HepG2 (cell line): ENCODE results near the gene KRT34. TPM values are rescaled to one million over a fixed set of nuclear protein-coding genes. Genes with fewer than 3 reads are reported as not detected.

Experiments used
- AKAP8 ChIP-seq: sonication (generic); formaldehyde crosslinking; IDR thresholded peaks from 2 replicates; pipeline ENCODE4 v1.5.1; 2020; ENCODE audit warnings: mild to moderate bottlenecking, missing genetic modification reagents
- CCDC6 ChIP-seq: sonication (generic); formaldehyde crosslinking; IDR thresholded peaks from 2 replicates; pipeline ENCODE4 v1.8.1; 2022; ENCODE audit warnings: mild to moderate bottlenecking, missing genetic modification reagents, moderate library complexity
- CHCHD3 ChIP-seq: sonication (generic); formaldehyde crosslinking; IDR thresholded peaks from 2 replicates; pipeline ENCODE4 v1.8.0; 2022; ENCODE audit warnings: mild to moderate bottlenecking, missing genetic modification reagents, moderate library complexity
- CTCF ChIP-seq: sonication (generic); formaldehyde crosslinking; IDR thresholded peaks from 2 replicates; pipeline ENCODE4 v1.5.0; 2020; ENCODE audit warnings: mild to moderate bottlenecking, missing genetic modification reagents, moderate library complexity
- ETV5 ChIP-seq: IDR thresholded peaks from 2 replicates; pipeline ENCODE4 v1.6.1; 2018; ENCODE audit warnings: missing biosample characterization, missing genetic modification reagents, inconsistent platforms, borderline replicate concordance
- FLYWCH1 ChIP-seq: sonication (generic); formaldehyde crosslinking; IDR thresholded peaks from 2 replicates; pipeline ENCODE4 v1.8.1; 2023; ENCODE audit warnings: mild to moderate bottlenecking, missing genetic modification reagents
- GABPB1 ChIP-seq: IDR thresholded peaks from 2 replicates; pipeline ENCODE4 v1.6.1; 2016; ENCODE audit warnings: mild to moderate bottlenecking, missing genetic modification reagents, moderate library complexity, missing compliant biosample characterization
- HMGA1 ChIP-seq: sonication (generic); formaldehyde crosslinking; conservative IDR thresholded peaks from 2 replicates; pipeline ENCODE4 v1.4.0; 2020; ENCODE audit warnings: missing genetic modification reagents
- HNRNPH1 ChIP-seq: fragments of 200-400 bp; formaldehyde crosslinking; optimal IDR thresholded peaks from 2 replicates; pipeline ENCODE3; 2017; ENCODE audit warnings: mild to moderate bottlenecking, low read depth, low read length
- PCBP2 ChIP-seq: fragments of 200-400 bp; formaldehyde crosslinking; optimal IDR thresholded peaks from 2 replicates; pipeline ENCODE3; 2018; ENCODE audit warnings: low read length, low read depth; ENCODE audit not compliant: poor library complexity, severe bottlenecking
- RELA ChIP-seq: sonication (generic); formaldehyde crosslinking; IDR thresholded peaks from 2 replicates; pipeline ENCODE4 v1.4.0; 2020; ENCODE audit warnings: missing genetic modification reagents
- TEAD2 ChIP-seq: sonication (generic); formaldehyde crosslinking; IDR thresholded peaks from 2 replicates; pipeline ENCODE4 v1.9.0; 2021; ENCODE audit warnings: missing genetic modification reagents
- ZNF235 ChIP-seq: sonication (generic); formaldehyde crosslinking; IDR thresholded peaks from 2 replicates; pipeline ENCODE4 v1.8.1; 2023; ENCODE audit warnings: mild to moderate bottlenecking, missing genetic modification reagents, borderline replicate concordance
- ZNF329 ChIP-seq: sonication (generic); formaldehyde crosslinking; IDR thresholded peaks from 2 replicates; pipeline ENCODE4 v1.9.0; 2021; ENCODE audit warnings: low read depth, mild to moderate bottlenecking, missing genetic modification reagents
- ZNF337 ChIP-seq: sonication (generic); formaldehyde crosslinking; IDR thresholded peaks from 2 replicates; pipeline ENCODE4 v1.5.1; 2020; ENCODE audit warnings: missing genetic modification reagents, low read depth, mild to moderate bottlenecking, borderline replicate concordance
- ZNF350 ChIP-seq: sonication (generic); formaldehyde crosslinking; IDR thresholded peaks from 2 replicates; pipeline ENCODE4 v1.4.0; 2020; ENCODE audit warnings: mild to moderate bottlenecking, low read depth, missing genetic modification reagents, borderline replicate concordance
- ZNF660 ChIP-seq: sonication (generic); formaldehyde crosslinking; IDR thresholded peaks from 2 replicates; pipeline ENCODE4 v1.5.1; 2020; ENCODE audit warnings: mild to moderate bottlenecking, low read depth, missing genetic modification reagents, borderline replicate concordance
- ZNF670 ChIP-seq: sonication (generic); formaldehyde crosslinking; IDR thresholded peaks from 2 replicates; pipeline ENCODE4 v1.8.0; 2022; ENCODE audit warnings: mild to moderate bottlenecking, missing genetic modification reagents, borderline replicate concordance
- ZNF746 ChIP-seq: sonication (generic); formaldehyde crosslinking; IDR thresholded peaks from 2 replicates; pipeline ENCODE4 v1.8.0; 2022; ENCODE audit warnings: mild to moderate bottlenecking, missing genetic modification reagents
- ZNF879 ChIP-seq: sonication (generic); formaldehyde crosslinking; IDR thresholded peaks from 2 replicates; pipeline ENCODE4 v1.8.1; 2023; ENCODE audit warnings: missing genetic modification reagents
- polyA plus RNA-seq, 8 experiments: library from polyadenylated mRNA; depleted of rRNA in 3 of 8; stranded (reverse) in 7 of 8; unstranded in 1 of 8; fragments of >200 nt; fragmentation: Illumina TruSeq in 4 of 8; extraction: Trizol in 4 of 8; gene quantifications; 2 replicates each; pipeline versions ENCODE4 v1.2.1 to v1.2.3, GENCODE V29; 2011 to 2016; ENCODE audit warnings: low read depth in 4 of 8, missing spikeins in 1 of 8, mixed read lengths in 1 of 8; ENCODE audit not compliant: insufficient read depth in 1 of 8
- total RNA-seq, 5 experiments: library from RNA; depleted of rRNA; stranded (reverse); fragments of >200 nt; fragmentation: Illumina TruSeq; extraction: Trizol; gene quantifications; 2 replicates each; pipeline ENCODE4 v1.2.3, GENCODE V29; 2016; ENCODE audit warnings: low read depth in 1 of 5
- TF ChIP-seq, protein P1 (sequence below): IDR thresholded peaks from 2 replicates; pipeline ENCODE4 v1.6.1; 2018; ENCODE audit warnings: missing genetic modification reagents
- TF ChIP-seq, protein P2 (sequence below): IDR thresholded peaks from 2 replicates; pipeline ENCODE4 v1.6.1; 2016; ENCODE audit warnings: missing biosample characterization, missing genetic modification reagents, low read depth
- TF ChIP-seq, protein P3 (sequence below): IDR thresholded peaks from 2 replicates; pipeline ENCODE4 v1.6.1; 2012; ENCODE audit warnings: low read depth, low read length, improper control_type of control experiment
- TF ChIP-seq, protein P4 (sequence below): IDR thresholded peaks from 2 replicates; pipeline ENCODE4 v1.6.1; 2016; ENCODE audit warnings: missing compliant biosample characterization, missing genetic modification reagents, borderline replicate concordance

Gene KRT34
- total and polyA plus RNA-seq, 2 of the 13 experiments (the other 11 are each of a cell fraction or from before 2014, with no cell fraction given) = not detected

- no peak for TF ChIP-seq ZNF329 (CRISPR knock-in tag)
- no peak for TF ChIP-seq TEAD2 (CRISPR knock-in tag)
- TF ChIP-seq CTCF (CRISPR knock-in tag) = no peak
- TF ChIP-seq ZNF337 (CRISPR knock-in tag) = no peak
- no peak for TF ChIP-seq ZNF660
- TF ChIP-seq CCDC6 (CRISPR knock-in tag) = no peak
- no peak for TF ChIP-seq RELA
- TF ChIP-seq ZNF350 (CRISPR knock-in tag) = no peak; the same call in 1 of the 2 replicates
- no peak for TF ChIP-seq ZNF879 (CRISPR knock-in tag)
- no peak for TF ChIP-seq HMGA1 (CRISPR knock-in tag)
- TF ChIP-seq, protein P1, sequence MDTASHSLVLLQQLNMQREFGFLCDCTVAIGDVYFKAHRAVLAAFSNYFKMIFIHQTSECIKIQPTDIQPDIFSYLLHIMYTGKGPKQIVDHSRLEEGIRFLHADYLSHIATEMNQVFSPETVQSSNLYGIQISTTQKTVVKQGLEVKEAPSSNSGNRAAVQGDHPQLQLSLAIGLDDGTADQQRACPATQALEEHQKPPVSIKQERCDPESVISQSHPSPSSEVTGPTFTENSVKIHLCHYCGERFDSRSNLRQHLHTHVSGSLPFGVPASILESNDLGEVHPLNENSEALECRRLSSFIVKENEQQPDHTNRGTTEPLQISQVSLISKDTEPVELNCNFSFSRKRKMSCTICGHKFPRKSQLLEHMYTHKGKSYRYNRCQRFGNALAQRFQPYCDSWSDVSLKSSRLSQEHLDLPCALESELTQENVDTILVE (CRISPR knock-in tag) = peak; percentile 54; the same call in 1 of the 2 replicates
- TF ChIP-seq CHCHD3 = no peak
- no peak for TF ChIP-seq ZNF235
- no peak for TF ChIP-seq AKAP8 (CRISPR knock-in tag)
- TF ChIP-seq, protein P2, sequence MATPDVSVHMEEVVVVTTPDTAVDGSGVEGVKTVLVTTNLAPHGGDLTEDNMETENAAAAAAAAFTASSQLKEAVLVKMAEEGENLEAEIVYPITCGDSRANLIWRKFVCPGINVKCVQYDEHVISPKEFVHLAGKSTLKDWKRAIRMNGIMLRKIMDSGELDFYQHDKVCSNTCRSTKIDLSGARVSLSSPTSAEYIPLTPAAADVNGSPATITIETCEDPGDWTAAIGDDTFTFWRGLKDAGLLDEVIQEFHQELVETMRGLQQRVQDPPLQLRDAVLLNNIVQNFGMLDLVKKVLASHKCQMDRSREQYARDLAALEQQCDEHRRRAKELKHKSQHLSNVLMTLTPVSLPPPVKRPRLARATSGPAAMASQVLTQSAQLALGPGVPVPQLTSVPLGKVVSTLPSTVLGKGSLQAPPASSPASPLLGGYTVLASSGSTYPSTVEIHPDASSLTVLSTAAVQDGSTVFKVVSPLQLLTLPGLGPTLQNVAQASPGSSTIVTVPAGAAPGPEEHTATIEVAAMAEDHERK = no peak
- TF ChIP-seq, protein P3, sequence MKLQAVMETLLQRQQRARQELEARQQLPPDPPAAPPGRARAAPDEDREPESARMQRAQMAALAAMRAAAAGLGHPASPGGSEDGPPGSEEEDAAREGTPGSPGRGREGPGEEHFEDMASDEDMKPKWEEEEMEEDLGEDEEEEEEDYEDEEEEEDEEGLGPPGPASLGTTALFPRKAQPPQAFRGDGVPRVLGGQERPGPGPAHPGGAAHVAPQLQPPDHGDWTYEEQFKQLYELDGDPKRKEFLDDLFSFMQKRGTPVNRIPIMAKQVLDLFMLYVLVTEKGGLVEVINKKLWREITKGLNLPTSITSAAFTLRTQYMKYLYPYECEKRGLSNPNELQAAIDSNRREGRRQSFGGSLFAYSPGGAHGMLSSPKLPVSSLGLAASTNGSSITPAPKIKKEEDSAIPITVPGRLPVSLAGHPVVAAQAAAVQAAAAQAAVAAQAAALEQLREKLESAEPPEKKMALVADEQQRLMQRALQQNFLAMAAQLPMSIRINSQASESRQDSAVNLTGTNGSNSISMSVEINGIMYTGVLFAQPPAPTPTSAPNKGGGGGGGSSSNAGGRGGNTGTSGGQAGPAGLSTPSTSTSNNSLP = peak; percentile 80
- TF ChIP-seq, protein P4, sequence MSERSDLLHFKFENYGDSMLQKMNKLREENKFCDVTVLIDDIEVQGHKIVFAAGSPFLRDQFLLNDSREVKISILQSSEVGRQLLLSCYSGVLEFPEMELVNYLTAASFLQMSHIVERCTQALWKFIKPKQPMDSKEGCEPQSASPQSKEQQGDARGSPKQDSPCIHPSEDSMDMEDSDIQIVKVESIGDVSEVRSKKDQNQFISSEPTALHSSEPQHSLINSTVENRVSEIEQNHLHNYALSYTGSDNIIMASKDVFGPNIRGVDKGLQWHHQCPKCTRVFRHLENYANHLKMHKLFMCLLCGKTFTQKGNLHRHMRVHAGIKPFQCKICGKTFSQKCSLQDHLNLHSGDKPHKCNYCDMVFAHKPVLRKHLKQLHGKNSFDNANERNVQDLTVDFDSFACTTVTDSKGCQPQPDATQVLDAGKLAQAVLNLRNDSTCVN = peak; percentile 85; the same call in 1 of the 2 replicates
- TF ChIP-seq ZNF670 = 0 out of 2 replicates have a peak, but pooled peaks have one; percentile 29
- no peak for TF ChIP-seq GABPB1
- no peak for TF ChIP-seq HNRNPH1
- TF ChIP-seq FLYWCH1 = no peak
- TF ChIP-seq PCBP2 = no peak
- TF ChIP-seq ETV5 = peak; percentile 45; the same call in 1 of the 2 replicates
- TF ChIP-seq ZNF746 (CRISPR knock-in tag) = no peak
Observed at GRCh38 chr17:41415833-41416335, 33.8 kb upstream of the KRT34 start (continued).
